PFSK-1 (cell line): ENCODE data around the gene CAMSAP2.

ENCODE experiments used
- FOXP2 ChIP-seq: optimal IDR thresholded peaks from 2 replicates; pipeline ENCODE3; 2011; ENCODE audit warnings: borderline replicate concordance, control low read depth, inconsistent platforms; ENCODE audit not compliant: insufficient read depth; ENCODE audit errors: extremely low read length, extremely low read depth
- POLR2AphosphoS5 ChIP-seq: IDR thresholded peaks from 2 replicates; pipeline ENCODE4 v1.6.1; 2012; ENCODE audit warnings: low read depth, mild to moderate bottlenecking, control low read depth, low read length, moderate library complexity
- SIN3A ChIP-seq: IDR thresholded peaks from 2 replicates; pipeline ENCODE4 v1.6.1; 2012; ENCODE audit warnings: mild to moderate bottlenecking, low read length, moderate library complexity, borderline replicate concordance; ENCODE audit not compliant: insufficient read depth
- TAF1 ChIP-seq: IDR thresholded peaks from 2 replicates; pipeline ENCODE4 v1.6.1; 2012; ENCODE audit warnings: low read length, control low read depth, borderline replicate concordance; ENCODE audit not compliant: insufficient read depth
- TF ChIP-seq, protein P1 (sequence below), 2 experiments: IDR thresholded peaks; 2 replicates each; pipeline versions ENCODE4 v1.6.1 to v1.8.0; 2011 to 2012; ENCODE audit warnings: low read depth in 2 of 2, low read length in 2 of 2, control low read depth in 1 of 2, inconsistent platforms in 1 of 2, mild to moderate bottlenecking in 1 of 2, moderate library complexity in 1 of 2; ENCODE audit not compliant: insufficient read depth in 1 of 2

CAMSAP2 gene

GRCh38 chr1:200899954-200900867 is 161.5 kb downstream of the CAMSAP2 start:
- TF ChIP-seq, protein P1, sequence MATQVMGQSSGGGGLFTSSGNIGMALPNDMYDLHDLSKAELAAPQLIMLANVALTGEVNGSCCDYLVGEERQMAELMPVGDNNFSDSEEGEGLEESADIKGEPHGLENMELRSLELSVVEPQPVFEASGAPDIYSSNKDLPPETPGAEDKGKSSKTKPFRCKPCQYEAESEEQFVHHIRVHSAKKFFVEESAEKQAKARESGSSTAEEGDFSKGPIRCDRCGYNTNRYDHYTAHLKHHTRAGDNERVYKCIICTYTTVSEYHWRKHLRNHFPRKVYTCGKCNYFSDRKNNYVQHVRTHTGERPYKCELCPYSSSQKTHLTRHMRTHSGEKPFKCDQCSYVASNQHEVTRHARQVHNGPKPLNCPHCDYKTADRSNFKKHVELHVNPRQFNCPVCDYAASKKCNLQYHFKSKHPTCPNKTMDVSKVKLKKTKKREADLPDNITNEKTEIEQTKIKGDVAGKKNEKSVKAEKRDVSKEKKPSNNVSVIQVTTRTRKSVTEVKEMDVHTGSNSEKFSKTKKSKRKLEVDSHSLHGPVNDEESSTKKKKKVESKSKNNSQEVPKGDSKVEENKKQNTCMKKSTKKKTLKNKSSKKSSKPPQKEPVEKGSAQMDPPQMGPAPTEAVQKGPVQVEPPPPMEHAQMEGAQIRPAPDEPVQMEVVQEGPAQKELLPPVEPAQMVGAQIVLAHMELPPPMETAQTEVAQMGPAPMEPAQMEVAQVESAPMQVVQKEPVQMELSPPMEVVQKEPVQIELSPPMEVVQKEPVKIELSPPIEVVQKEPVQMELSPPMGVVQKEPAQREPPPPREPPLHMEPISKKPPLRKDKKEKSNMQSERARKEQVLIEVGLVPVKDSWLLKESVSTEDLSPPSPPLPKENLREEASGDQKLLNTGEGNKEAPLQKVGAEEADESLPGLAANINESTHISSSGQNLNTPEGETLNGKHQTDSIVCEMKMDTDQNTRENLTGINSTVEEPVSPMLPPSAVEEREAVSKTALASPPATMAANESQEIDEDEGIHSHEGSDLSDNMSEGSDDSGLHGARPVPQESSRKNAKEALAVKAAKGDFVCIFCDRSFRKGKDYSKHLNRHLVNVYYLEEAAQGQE (IDR thresholded peaks at IDR 0.05; ENCODE audit: insufficient read depth in 1 of 2, low read depth in 2 of 2, low read length in 2 of 2) = no peak
- TF ChIP-seq TAF1 (no peak), FOXP2 (no peak), SIN3A (no peak), POLR2AphosphoS5 (no peak)

DNA sequence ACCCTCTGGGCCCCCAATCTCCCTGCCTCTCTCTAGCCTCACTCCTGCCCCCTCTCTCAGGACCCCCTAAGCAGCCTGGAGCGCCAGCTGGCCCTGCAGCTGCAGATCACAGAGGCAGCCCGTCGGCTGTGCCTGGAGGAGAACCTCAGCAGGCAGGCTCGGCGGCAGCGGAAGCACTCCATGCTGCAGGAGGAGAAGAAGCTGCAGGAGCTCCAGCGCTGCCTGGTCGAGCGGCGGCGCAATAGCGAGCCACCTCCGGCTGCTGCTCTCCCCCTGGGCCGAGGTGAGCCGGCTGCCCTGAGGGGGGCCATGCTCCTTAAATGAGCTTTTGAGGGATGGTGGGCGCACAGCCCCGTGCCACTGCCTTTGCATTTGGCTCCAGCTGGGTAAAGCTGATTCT is 162.2 kb downstream of the CAMSAP2 start:
- TF ChIP-seq SIN3A (no peak), TAF1 (no peak), POLR2AphosphoS5 (no peak), FOXP2 (no peak)
- TF ChIP-seq, protein P1 (IDR thresholded peaks at IDR 0.05; ENCODE audit: insufficient read depth in 1 of 2, low read depth in 2 of 2, low read length in 2 of 2) = no peak

DNA sequence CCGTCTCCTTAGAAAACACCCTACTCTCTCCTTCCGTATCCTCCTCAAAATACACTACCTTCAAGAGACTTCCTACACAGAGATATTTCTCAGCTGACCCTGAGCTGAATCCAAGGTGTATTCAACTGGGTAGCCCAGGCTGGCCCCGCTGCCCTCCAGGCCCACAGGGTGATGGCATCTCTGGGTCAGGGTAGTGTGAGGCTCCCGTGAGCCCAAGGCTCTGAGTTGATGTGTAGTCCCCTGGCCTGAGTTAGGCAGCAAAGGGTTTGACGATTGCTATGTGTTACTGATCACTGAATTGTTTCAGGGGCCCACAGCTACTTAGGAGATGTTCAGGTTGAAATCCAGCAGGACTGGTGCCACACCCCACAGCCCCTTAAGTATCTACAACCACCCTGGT is 162.7 kb downstream of the CAMSAP2 start:
- TF ChIP-seq TAF1 (no peak), SIN3A (no peak), POLR2AphosphoS5 (no peak)

- TF ChIP-seq POLR2AphosphoS5 (no peak), FOXP2 (no peak), SIN3A (no peak)
- TF ChIP-seq, protein P1 (IDR thresholded peaks at IDR 0.05; ENCODE audit: insufficient read depth in 1 of 2, low read depth in 2 of 2, low read length in 2 of 2) = no peak
Observed at GRCh38 chr1:200901796-200902444, 163.2 kb downstream of the CAMSAP2 start.

- TF ChIP-seq SIN3A (no peak), TAF1 (no peak), POLR2AphosphoS5 (no peak), FOXP2 (no peak)
- TF ChIP-seq, protein P1 (IDR thresholded peaks at IDR 0.05; ENCODE audit: insufficient read depth in 1 of 2, low read depth in 2 of 2, low read length in 2 of 2) = no peak
Observed at GRCh38 chr1:200903793-200904192, 165.1 kb downstream of the CAMSAP2 start.
